ENCODE data around the gene DIP2C. TPM values are rescaled to one million over a fixed set of nuclear protein-coding genes. Genes with fewer than 3 reads are reported as not detected.

DIP2C gene
- total RNA-seq, 1 donor from 2014 or later, result 11.4 TPM

GRCh38 chr10:299969-300368, 389.5 kb downstream of the DIP2C start:
- H3K4me3 ChIP-seq (ENCODE audit: low read depth, low read length), result no peak overlapping the region
- no peak for DNase-seq (ENCODE audit: low read depth)
- no peak for TF ChIP-seq CTCF (conservative IDR thresholded peaks at IDR 0.05; ENCODE audit: low read depth, low read length)

DNA sequence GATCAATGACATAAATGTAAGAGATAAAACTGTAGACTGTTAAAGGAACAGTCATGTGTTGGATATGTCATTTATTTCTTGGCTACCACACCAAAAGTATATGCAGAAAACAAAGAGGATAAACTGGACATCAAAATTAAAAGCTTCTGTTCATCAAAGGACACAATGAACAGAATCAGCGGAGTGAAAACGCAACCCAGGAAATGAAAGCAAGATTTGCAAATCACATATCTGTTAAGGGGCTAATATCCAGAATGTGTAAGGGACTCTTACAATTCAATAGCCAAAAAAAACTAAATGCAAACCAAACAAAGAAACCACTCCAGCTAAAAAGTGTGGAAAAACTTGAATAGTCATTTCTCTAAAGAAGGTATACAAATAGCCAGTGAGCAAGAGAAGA, 390.0 kb downstream of the DIP2C start:
- DNase-seq (ENCODE audit: low read depth), result no peak
- TF ChIP-seq CTCF (conservative IDR thresholded peaks at IDR 0.05; ENCODE audit: low read depth, low read length), result no peak
- H3K4me3 ChIP-seq (ENCODE audit: low read depth, low read length), result no peak overlapping the region

DNA sequence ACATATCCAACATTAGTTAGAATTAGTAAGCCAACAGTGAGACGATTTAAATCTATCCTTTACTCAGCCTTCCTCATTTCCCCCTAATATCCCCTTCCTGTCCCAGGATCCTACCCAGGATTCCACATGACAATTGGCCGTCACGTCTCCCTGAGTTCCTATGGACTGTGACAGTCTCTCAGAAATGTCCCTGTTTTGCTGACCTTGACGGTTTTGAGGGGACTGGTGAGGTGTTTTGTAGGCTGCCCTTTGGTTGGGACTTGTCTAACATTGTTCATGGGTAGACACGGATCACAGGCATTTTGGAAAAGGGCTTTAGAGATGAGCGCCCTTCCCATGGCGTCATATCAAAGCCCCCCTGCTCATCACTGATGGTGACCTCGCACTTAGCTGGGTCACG, 391.4 kb downstream of the DIP2C start:
- no peak for DNase-seq (ENCODE audit: low read depth)
- no peak overlapping the region for H3K4me3 ChIP-seq (ENCODE audit: low read depth, low read length)
- no peak for TF ChIP-seq CTCF (conservative IDR thresholded peaks at IDR 0.05; ENCODE audit: low read depth, low read length)

GRCh38 chr10:297567-297966, 391.9 kb downstream of the DIP2C start:
- TF ChIP-seq CTCF (conservative IDR thresholded peaks at IDR 0.05; ENCODE audit: low read depth, low read length), result no peak
- no peak overlapping the region for H3K4me3 ChIP-seq (ENCODE audit: low read depth, low read length)
- no peak for DNase-seq (ENCODE audit: low read depth)

- no peak for TF ChIP-seq CTCF (conservative IDR thresholded peaks at IDR 0.05; ENCODE audit: low read depth, low read length)
- no peak for DNase-seq (ENCODE audit: low read depth)
- no peak overlapping the region for H3K4me3 ChIP-seq (ENCODE audit: low read depth, low read length)
Measured at GRCh38 chr10:293636-294035, 395.8 kb downstream of the DIP2C start.

GRCh38 chr10:290026-290725, 399.3 kb downstream of the DIP2C start:
- no peak for DNase-seq (ENCODE audit: low read depth)
- H3K4me3 ChIP-seq (ENCODE audit: low read depth, low read length), result no peak overlapping the region
- TF ChIP-seq CTCF (conservative IDR thresholded peaks at IDR 0.05; ENCODE audit: low read depth, low read length), result no peak

- no peak for TF ChIP-seq CTCF (conservative IDR thresholded peaks at IDR 0.05; ENCODE audit: low read depth, low read length)
- H3K4me3 ChIP-seq (ENCODE audit: low read depth, low read length), result no peak overlapping the region
- DNase-seq (ENCODE audit: low read depth), result no peak
Measured at GRCh38 chr10:289581-289980, 399.9 kb downstream of the DIP2C start.
